NT2/D1 (cell line): ENCODE results near the gene KCNQ1.

Experiments used
- DNase-seq: peaks from one replicate; pipeline ENCODE4 v3.0.0-alpha.2; 2011; ENCODE audit warnings: low read depth, low spot score
- H3K27me3 ChIP-seq: 2 replicates; pipeline ENCODE4 v1.6.0; 2011; ENCODE audit warnings: mild to moderate bottlenecking; ENCODE audit not compliant: insufficient read length, insufficient read depth
- H3K36me3 ChIP-seq: 2 replicates; pipeline ENCODE4 v1.6.1; 2011; ENCODE audit warnings: mild to moderate bottlenecking, low read length, mixed read lengths; ENCODE audit not compliant: insufficient read depth, insufficient read length
- H3K4me1 ChIP-seq: 2 replicates; pipeline ENCODE4 v1.5.1; 2011; ENCODE audit not compliant: insufficient read depth, insufficient read length
- H3K4me3 ChIP-seq: 2 replicates; pipeline ENCODE4 v1.5.1; 2011; ENCODE audit warnings: low read depth; ENCODE audit not compliant: insufficient read length
- H3K9ac ChIP-seq: 2 replicates; pipeline ENCODE4 v1.6.0; 2011; ENCODE audit warnings: low read depth; ENCODE audit not compliant: insufficient read length
- H3K9me3 ChIP-seq: 2 replicates; pipeline ENCODE4 v1.5.1; 2011; ENCODE audit warnings: mild to moderate bottlenecking, low read length; ENCODE audit not compliant: insufficient read depth
- SUZ12 ChIP-seq: IDR thresholded peaks from 2 replicates; pipeline ENCODE4 v1.6.1; 2011; ENCODE audit not compliant: insufficient read length, insufficient read depth; ENCODE audit errors: extremely low read depth
- YY1 ChIP-seq: IDR thresholded peaks from 2 replicates; pipeline ENCODE4 v1.6.1; 2011; ENCODE audit not compliant: insufficient read length, insufficient read depth
- ZNF274 ChIP-seq: IDR thresholded peaks from 2 replicates; pipeline ENCODE4 v1.6.1; 2011; ENCODE audit warnings: mild to moderate bottlenecking, low read depth, low read length

KCNQ1 gene

GRCh38 chr11:2818021-2818420 is 373.2 kb downstream of the KCNQ1 start:
- H3K27me3 ChIP-seq, result peaks cover 23% of the 10 kb centered on the region

GRCh38 chr11:2818503-2818902 is 373.7 kb downstream of the KCNQ1 start:
- Histone ChIP-seq H3K36me3 (no peaks in the 10 kb centered on the region), H3K4me3 (no peak overlapping the region), H3K27me3 (peaks cover 23% of the 10 kb centered on the region), H3K9me3 (peaks cover 52% of the 10 kb centered on the region), H3K4me1 (peaks cover 5% of the 10 kb centered on the region), H3K9ac (no peak overlapping the region)
- DNase-seq, result no peak
- TF ChIP-seq YY1 (no peak), SUZ12 (no peak), ZNF274 (no peak)

More at GRCh38 chr11:2818021-2818420, 373.2 kb downstream of the KCNQ1 start:
- Histone ChIP-seq H3K36me3 (no peaks in the 10 kb centered on the region), H3K4me3 (no peak overlapping the region), H3K9me3 (peaks cover 47% of the 10 kb centered on the region), H3K9ac (no peak overlapping the region), H3K4me1 (peaks cover 9% of the 10 kb centered on the region)
- no peak for TF ChIP-seq ZNF274
- DNase-seq, result no peak

- TF ChIP-seq ZNF274, result no peak
- TF ChIP-seq YY1, result no peak
- no peak for TF ChIP-seq SUZ12
- Histone ChIP-seq H3K27me3 (peaks cover 15% of the 10 kb centered on the region), H3K9me3 (peaks cover 59% of the 10 kb centered on the region), H3K4me3 (no peak overlapping the region), H3K4me1 (peaks cover 5% of the 10 kb centered on the region), H3K9ac (no peak overlapping the region), H3K36me3 (no peaks in the 10 kb centered on the region)
- no peak for DNase-seq
These were observed 374.5 kb downstream of the KCNQ1 start for GRCh38 chr11:2819316-2819715.

DNA sequence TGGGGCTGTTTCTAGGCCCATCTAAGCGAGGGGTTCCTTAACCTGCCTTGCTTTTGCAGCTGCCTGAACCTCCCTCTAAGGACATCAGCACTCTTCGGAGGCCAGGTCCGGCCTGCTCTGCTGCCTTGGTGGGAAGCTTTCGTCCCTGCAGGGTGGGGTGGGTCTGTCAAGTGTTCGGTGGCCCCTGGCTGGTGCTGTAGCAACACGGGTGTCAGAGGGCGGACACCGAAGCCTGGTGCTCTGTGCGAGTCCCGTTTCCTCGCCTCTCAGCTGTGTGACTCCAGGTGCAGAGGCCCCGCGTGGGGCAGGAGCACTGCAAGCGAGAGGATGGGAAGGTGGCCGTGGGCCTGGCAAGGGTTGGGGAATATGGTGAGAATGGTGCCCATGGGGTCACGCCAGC is 376.2 kb downstream of the KCNQ1 start:
- H3K9me3 ChIP-seq, result peaks cover 55% of the 10 kb centered on the region

DNA sequence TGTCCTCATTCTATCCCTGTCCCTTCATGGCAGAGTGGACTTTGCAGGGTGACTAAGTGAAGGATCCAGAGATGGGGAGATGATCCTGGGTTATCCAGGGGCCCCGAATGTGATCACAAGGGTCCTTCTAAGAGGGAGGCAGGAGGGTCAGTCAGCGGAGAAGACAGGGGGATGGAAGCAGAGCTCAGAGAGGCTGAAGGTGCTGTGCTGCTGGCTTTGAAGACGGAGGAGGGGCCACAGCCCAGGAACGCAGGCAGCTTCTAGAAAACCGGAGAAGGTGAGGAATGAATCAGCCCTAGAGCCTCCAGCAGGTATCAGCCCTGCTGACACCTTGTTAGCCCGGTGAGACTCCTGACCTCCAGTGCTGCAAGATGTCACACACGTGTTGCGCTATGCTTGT is 377.1 kb downstream of the KCNQ1 start:
- H3K4me3 ChIP-seq, result no peak overlapping the region
- no peak overlapping the region for H3K9ac ChIP-seq
- H3K27me3 ChIP-seq, result peaks cover 7% of the 10 kb centered on the region
- peaks cover 21% of the 10 kb centered on the region for H3K4me1 ChIP-seq
- TF ChIP-seq ZNF274 (no peak), YY1 (no peak), SUZ12 (no peak)
- no peaks in the 10 kb centered on the region for H3K36me3 ChIP-seq
- no peak for DNase-seq
- peaks cover 49% of the 10 kb centered on the region for H3K9me3 ChIP-seq

More for the DNA sequence above, 376.2 kb downstream of the KCNQ1 start:
- no peaks in the 10 kb centered on the region for H3K36me3 ChIP-seq
- H3K4me1 ChIP-seq, result peaks cover 14% of the 10 kb centered on the region
- no peak overlapping the region for H3K9ac ChIP-seq
- DNase-seq, result no peak
- H3K27me3 ChIP-seq, result peaks cover 11% of the 10 kb centered on the region
- TF ChIP-seq ZNF274 (no peak), YY1 (no peak), SUZ12 (no peak)
- H3K4me3 ChIP-seq, result no peak overlapping the region

DNA sequence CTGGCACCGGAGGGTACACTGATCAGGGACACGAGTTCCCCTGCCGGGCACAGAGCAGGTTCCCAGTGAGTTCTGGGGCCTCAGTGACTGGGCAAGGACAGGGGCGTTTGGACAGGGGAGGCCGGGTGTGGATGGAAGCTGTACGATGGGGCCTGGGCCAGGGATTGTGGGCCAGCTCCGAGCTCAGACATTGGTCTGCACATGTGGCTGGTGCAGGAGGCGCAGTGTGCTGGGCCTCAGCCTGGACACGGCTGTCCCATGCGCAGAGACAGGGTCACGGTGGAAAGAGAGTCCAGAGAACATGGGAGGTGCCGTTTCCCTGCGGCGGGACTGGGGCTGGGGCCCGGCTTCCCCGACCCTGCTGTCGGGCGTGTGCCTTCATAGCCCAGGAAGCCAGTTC is 380.0 kb downstream of the KCNQ1 start:
- Histone ChIP-seq H3K27me3 (peaks cover 7% of the 10 kb centered on the region), H3K9ac (peak overlapping the region; percentile 23), H3K36me3 (no peaks in the 10 kb centered on the region), H3K4me1 (peaks cover 29% of the 10 kb centered on the region), H3K9me3 (peaks cover 42% of the 10 kb centered on the region), H3K4me3 (no peak overlapping the region)
- TF ChIP-seq ZNF274 (no peak), SUZ12 (no peak), YY1 (no peak)
- no peak for DNase-seq

- DNase-seq, result no peak
- H3K9ac ChIP-seq, result peak overlapping the region; percentile 24
- H3K4me1 ChIP-seq, result peaks cover 29% of the 10 kb centered on the region
- H3K27me3 ChIP-seq, result peaks cover 7% of the 10 kb centered on the region
- H3K4me3 ChIP-seq, result no peak overlapping the region
- no peak for TF ChIP-seq YY1
- no peak for TF ChIP-seq ZNF274
- no peak for TF ChIP-seq SUZ12
- H3K9me3 ChIP-seq, result peaks cover 39% of the 10 kb centered on the region
- no peaks in the 10 kb centered on the region for H3K36me3 ChIP-seq
These were observed 380.6 kb downstream of the KCNQ1 start for GRCh38 chr11:2825261-2825888.

DNA sequence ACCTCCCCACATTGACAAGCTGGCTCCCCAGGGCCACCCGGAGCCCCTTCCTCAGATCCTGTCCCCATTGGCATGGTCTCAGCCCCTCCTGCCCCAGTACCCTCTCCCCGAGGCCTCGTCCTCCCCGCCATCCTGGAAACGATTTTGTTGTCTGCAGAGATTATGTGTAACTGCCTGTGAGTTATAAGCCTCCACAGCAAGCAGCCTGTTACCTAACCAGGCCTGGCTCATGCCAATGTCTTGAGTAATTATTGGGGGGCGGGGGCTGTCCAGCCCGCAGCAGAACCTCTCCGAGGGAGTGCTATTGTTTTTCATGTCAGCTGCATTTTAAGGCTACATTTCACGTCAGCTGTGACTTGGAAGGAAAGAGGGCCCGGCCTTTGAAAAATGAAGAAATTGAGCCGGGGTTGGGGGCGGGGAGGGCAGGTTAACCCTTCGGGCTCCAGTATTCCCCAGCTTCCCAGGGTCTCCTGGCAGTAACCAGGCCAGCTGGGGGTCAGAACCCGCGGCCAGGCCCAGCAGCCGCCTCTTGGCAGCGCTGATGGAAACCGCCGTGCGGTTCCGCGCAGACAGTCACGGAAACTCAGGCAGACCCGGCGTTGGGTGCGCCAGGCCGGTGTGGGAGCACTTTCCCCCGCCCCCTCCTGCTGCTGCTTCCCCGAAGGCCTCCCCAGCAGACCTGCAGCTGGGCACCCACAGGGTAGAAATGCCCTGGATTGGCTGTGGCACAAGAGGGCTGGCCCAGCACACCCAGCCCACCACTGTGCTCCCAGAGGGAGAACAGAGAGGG is 381.3 kb downstream of the KCNQ1 start:
- H3K4me3 ChIP-seq, result no peak overlapping the region

More for the DNA sequence above, 381.3 kb downstream of the KCNQ1 start:
- Histone ChIP-seq H3K27me3 (peaks cover 7% of the 10 kb centered on the region), H3K36me3 (no peaks in the 10 kb centered on the region), H3K4me1 (peaks cover 29% of the 10 kb centered on the region), H3K9ac (peak overlapping the region; percentile 65), H3K9me3 (peaks cover 34% of the 10 kb centered on the region)
- peak; percentile 57 for DNase-seq
- TF ChIP-seq YY1, result no peak
- no peak for TF ChIP-seq SUZ12
